Activated naive CD8-positive, alpha-beta T cell treated with anti-CD3 and anti-CD28 coated beads, Interleukin-2, amount 10 ng/mL, durations not matched to agents 7 days and 5 days (primary cell): ENCODE results near the gene SPSB1. TPM values are rescaled to one million over a fixed set of nuclear protein-coding genes. Genes with fewer than 3 reads are reported as not detected.

Experiments
- ATAC-seq: fragments of 150-1000 bp; cut with Tn5 transposase; one replicate; pipeline ENCODE4 v1.10.0; 2021; ENCODE audit warnings: low read depth, moderate library complexity
- POLR2A ChIA-PET: fragments of 350-600 bp; sonication (Branson Sonifier 250); formaldehyde crosslinking; loops from one replicate; lab custom pipeline; 2021; ENCODE audit warnings: antibody characterized with exemption; lab: Charles Lee
- DNase-seq: peaks from one replicate; pipeline ENCODE4 v3.0.0; 2021
- H3K27ac Mint-ChIP-seq: one replicate; pipeline ENCODE4 v1.8.0; 2022; ENCODE audit warnings: mild to moderate bottlenecking, mixed read lengths
- H3K27me3 Mint-ChIP-seq: one replicate; pipeline ENCODE4 v1.8.0; 2022; ENCODE audit warnings: mild to moderate bottlenecking, moderate library complexity, mixed read lengths
- H3K36me3 Mint-ChIP-seq: one replicate; pipeline ENCODE4 v1.8.0; 2021; ENCODE audit warnings: mild to moderate bottlenecking, mixed read lengths
- H3K4me1 Mint-ChIP-seq: one replicate; pipeline ENCODE4 v1.8.0; 2021; ENCODE audit warnings: mixed read lengths
- H3K4me3 Mint-ChIP-seq: one replicate; pipeline ENCODE4 v1.8.0; 2022; ENCODE audit warnings: mild to moderate bottlenecking, moderate library complexity, mixed read lengths
- H3K9me3 Mint-ChIP-seq: one replicate; pipeline ENCODE4 v1.8.0; 2021; ENCODE audit warnings: mixed read lengths
- total RNA-seq, 2 experiments: library from RNA; stranded (reverse); gene quantifications; one replicate each; pipeline ENCODE4 v1.2.3, GENCODE V29; 2021

SPSB1 gene
- total RNA-seq, 2 experiments from 2014 or later = 1.6 TPM

DNA sequence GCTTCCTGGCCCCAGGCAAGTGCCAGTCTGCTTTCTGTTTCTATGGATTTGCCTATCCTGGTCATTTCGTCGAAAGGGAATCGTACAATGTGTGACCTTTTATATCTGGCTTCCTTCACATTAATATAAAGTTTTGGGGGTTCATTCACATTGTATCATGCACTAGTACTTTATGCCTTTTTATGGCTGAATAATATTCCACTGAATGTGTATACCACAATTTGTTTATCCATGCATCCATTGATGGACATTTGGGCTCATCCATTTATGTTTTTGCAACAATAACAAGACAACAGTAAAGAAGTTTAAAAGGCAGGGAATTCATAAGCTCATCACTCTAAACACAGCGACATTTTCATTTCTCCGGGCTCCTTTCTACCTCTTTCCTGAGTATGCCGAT lies 50.6 kb downstream of the SPSB1 start:
- H3K4me1 Mint-ChIP-seq = no peaks in the 10 kb centered on the region
- no peak overlapping the region for H3K4me3 Mint-ChIP-seq
- H3K27me3 Mint-ChIP-seq = peaks cover 4% of the 10 kb centered on the region
- H3K9me3 Mint-ChIP-seq = no peaks in the 10 kb centered on the region
- no peaks in the 10 kb centered on the region for H3K36me3 Mint-ChIP-seq
- POLR2A ChIA-PET = no interaction called here
- H3K27ac Mint-ChIP-seq = no peak overlapping the region
- no peak for ATAC-seq
- DNase-seq = no peak

DNA sequence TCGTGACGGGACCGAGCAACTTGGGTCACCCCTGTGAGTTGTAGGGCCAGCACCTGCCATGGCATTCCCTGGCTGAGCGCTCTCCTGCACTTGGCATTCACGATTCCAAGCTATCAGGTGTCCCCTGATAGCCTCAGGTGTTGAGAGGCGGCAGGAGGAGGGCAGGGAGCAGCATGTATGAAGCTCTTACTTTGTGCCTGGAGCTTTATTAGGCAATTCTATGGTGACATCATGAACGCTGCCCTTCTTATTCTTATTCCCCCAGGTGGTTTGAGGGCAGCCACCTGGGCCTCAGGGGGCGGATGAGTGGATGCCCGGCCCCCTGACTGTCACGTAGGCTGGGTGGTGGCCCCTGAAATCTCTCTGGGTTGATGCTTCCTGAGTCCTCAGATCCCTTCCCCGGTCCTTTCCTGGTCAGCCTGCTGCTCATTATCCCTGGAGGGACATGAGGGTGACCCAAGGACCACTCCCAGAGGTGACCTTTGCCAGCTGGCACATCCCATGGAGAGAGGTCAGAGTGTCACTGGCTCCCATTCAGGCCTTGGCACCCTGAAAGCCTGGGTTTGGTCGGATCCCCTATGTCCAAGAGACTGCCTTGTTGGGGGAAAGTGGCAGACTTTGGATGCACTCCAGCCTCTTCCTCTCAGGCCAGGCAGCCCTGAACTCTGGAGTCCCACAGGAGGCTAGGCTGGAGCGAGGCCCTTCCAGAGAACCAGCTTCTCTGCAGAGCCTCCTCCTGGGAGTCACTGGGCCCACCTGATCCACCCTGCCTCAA lies 51.9 kb downstream of the SPSB1 start:
- Mint-ChIP-seq H3K27ac (no peak overlapping the region), H3K9me3 (no peaks in the 10 kb centered on the region), H3K27me3 (peaks cover 4% of the 10 kb centered on the region), H3K4me1 (no peaks in the 10 kb centered on the region), H3K4me3 (no peak overlapping the region), H3K36me3 (no peaks in the 10 kb centered on the region)
- no peak for DNase-seq
- ATAC-seq = no peak
- POLR2A ChIA-PET = no interaction called here

DNA sequence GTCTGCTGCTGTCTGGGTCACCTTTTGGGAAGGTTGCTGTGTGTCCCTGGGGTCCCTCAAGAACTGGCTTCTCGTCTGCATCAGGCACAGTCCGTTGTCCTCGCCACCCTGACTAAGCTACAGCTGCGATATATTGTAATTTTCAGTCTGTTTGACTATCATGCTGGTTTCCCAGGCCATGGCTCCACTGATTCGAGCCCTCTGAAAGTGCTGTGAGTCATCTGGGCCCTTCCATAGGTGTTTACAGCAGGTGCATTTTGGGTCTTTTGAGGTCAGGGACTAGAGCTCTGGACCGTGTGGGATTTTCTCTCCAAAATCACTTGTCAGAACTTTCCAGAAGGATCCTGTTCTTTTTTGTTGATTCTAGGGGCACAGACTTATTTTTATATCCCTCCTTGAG lies 52.8 kb downstream of the SPSB1 start:
- ATAC-seq = no peak
- Mint-ChIP-seq H3K27me3 (peaks cover 4% of the 10 kb centered on the region), H3K4me1 (peaks cover 2% of the 10 kb centered on the region), H3K9me3 (no peaks in the 10 kb centered on the region), H3K4me3 (no peak overlapping the region), H3K27ac (no peak overlapping the region), H3K36me3 (no peaks in the 10 kb centered on the region)
- no peak for DNase-seq
- POLR2A ChIA-PET = no interaction called here

DNA sequence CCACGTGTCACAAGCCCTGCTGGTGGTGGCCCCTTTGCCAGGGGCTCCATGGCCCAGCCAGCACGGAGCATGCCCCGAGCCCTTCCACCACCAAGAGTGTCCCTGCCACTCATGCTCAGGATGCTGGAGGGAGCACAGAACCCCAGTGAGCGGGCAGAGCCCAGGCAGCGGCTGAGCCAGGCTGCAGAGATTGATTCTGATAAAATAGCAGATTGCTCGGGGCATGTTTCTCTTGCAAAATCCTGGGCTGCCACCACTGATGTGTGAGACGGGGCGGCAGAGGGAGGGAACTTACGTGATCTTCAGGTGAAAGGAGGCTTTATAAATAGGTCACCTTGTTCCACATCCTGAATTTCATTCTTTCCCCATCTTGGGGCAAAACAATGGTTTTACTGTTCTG lies 53.2 kb downstream of the SPSB1 start:
- POLR2A ChIA-PET = no interaction called here
- H3K4me3 Mint-ChIP-seq = no peak overlapping the region
- H3K9me3 Mint-ChIP-seq = no peaks in the 10 kb centered on the region
- no peak overlapping the region for H3K27ac Mint-ChIP-seq
- no peak for DNase-seq
- ATAC-seq = no peak
- H3K27me3 Mint-ChIP-seq = peaks cover 4% of the 10 kb centered on the region
- peaks cover 2% of the 10 kb centered on the region for H3K4me1 Mint-ChIP-seq
- no peaks in the 10 kb centered on the region for H3K36me3 Mint-ChIP-seq

DNA sequence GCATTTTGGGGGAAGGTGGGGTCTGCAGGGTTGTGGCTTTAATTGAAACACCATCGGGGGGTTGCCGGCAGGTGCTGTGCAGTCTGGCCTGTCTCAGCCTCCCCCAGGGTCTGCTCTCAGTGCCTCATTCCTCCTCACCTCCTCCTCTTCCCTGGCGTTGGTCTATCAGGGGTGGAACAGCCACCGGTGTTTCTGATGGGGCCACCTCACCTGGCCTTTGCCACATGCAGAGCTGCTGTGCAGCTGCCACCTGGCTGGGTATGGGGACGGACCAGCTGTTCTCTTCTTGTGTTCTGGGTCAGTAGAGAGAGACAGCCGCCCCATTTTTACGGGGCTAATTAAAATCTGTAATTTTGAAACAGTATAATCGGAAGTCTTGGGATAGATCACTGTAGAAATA lies 53.9 kb downstream of the SPSB1 start:
- peaks cover 4% of the 10 kb centered on the region for H3K27me3 Mint-ChIP-seq
- peaks cover 2% of the 10 kb centered on the region for H3K4me1 Mint-ChIP-seq
- DNase-seq = no peak

DNA sequence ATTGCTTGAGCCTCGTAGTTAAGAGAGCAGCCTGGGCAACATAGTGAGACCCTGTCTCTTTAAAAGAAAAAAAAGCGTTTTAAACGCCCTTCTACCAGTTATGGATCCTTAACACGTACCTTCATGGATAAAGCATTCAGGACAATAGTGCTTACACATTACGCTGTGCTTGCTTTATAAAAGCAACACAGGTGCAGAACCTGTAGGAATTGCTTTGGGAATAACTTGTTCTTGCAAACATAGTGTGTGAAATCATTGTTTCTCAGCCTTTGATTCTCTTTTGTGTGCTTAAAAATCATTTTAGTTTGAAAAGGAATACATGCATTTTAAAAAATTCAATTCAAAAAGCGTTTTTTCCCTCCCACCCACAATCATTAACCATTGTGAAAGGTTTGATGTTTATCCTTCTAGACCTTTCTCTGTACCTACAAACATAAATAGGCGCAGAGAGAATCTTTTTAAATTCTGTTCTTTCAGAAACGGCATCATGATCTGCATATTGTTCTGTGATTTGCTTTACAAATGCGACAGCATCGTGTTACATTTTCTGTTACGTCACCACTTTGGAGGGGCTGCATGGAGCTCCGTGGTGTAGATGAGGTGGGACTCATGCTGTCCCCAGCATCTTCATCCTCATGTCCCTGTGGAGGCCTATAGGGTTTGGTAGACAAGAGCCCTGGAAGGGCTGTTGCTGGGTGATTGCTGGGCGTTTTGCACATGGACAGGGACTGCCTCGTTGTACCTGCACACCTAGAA lies 54.6 kb downstream of the SPSB1 start:
- Mint-ChIP-seq H3K27ac (no peak overlapping the region), H3K4me1 (peaks cover 2% of the 10 kb centered on the region), H3K9me3 (no peaks in the 10 kb centered on the region), H3K4me3 (no peak overlapping the region), H3K27me3 (peaks cover 4% of the 10 kb centered on the region), H3K36me3 (no peaks in the 10 kb centered on the region)
- no peak for ATAC-seq
- POLR2A ChIA-PET = no interaction called here
- no peak for DNase-seq

More for the DNA sequence above, 53.9 kb downstream of the SPSB1 start:
- no peak overlapping the region for H3K4me3 Mint-ChIP-seq
- no peak for ATAC-seq
- H3K27ac Mint-ChIP-seq = no peak overlapping the region
- no peaks in the 10 kb centered on the region for H3K9me3 Mint-ChIP-seq
- no peaks in the 10 kb centered on the region for H3K36me3 Mint-ChIP-seq
- POLR2A ChIA-PET = no interaction called here

DNA sequence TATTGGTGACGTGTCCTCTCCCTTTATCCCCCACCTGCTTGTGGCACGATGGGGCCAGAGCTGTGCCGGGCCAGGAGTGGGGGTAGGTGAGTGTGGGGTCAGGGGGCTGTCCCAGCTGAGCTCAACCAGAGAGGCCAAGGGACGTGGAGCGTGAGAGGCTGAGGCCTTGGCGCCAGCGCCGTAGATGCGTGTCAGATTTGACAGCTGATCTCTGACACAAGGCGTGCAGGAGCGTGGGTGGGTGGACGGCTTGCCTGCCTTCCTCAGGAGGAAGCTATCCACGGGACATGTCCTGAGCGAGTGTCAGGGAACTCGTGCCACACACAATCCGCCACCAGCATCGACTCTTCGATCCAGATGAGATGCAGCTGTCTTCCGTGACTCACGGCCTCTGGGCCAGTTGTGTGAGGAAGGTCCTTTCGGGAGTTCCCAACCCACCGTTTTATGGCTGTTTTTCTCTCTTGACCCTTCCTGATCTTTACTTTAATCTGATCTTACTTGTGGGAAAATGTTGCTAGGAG lies 56.7 kb downstream of the SPSB1 start:
- POLR2A ChIA-PET = no interaction called here
- H3K4me3 Mint-ChIP-seq = no peak overlapping the region
- no peak overlapping the region for H3K27ac Mint-ChIP-seq
- H3K9me3 Mint-ChIP-seq = no peaks in the 10 kb centered on the region
- H3K36me3 Mint-ChIP-seq = no peaks in the 10 kb centered on the region
- peaks cover 2% of the 10 kb centered on the region for H3K4me1 Mint-ChIP-seq
- no peak for DNase-seq
- ATAC-seq = no peak
- H3K27me3 Mint-ChIP-seq = peaks cover 4% of the 10 kb centered on the region

DNA sequence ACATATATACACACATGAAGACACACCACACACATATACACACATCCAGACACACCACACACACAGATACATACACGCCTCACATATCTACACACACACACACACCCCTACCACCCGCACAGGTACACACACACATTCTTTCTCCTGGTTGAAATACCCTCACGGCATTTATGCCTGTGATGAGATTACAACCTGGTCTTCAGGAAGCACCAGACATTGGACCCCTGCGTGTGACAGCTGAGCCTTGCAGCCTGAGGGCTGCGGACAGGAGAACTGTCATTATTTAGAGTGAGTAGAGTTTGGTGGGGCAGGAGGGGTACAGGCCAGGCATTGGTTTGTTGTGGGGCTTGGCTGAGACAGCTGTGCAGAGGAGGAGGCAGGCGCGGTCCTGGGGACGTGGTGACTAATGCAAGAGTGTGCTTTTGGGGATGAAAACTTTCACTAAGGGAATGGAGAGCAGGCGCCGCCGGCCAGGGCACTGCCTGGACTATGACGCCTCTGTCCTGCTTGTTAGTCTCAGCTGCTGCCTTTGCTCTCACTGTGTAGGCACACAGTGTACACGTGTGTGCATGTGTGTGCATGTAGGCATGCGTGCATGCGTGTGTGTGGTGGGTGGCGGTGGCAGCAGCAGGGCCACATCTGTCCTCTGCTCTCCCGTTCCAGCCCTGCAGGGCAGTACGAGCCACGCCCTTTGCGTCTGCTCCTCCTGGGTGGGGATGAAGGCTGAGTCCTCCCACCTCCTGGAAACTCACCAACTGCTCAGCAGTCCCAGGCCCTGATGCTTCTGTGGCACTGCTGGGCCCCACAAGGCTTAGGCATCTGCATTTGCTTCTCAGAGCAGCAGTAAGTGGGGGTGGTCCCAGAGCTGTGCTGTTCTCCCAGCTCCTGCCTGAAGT lies 57.6 kb downstream of the SPSB1 start:
- no peaks in the 10 kb centered on the region for H3K36me3 Mint-ChIP-seq
- no peak for ATAC-seq
- H3K9me3 Mint-ChIP-seq = no peaks in the 10 kb centered on the region
- no peak overlapping the region for H3K27ac Mint-ChIP-seq
- peaks cover 2% of the 10 kb centered on the region for H3K4me1 Mint-ChIP-seq
- H3K4me3 Mint-ChIP-seq = no peak overlapping the region
- POLR2A ChIA-PET = no interaction called here
- no peak for DNase-seq
- peaks cover 4% of the 10 kb centered on the region for H3K27me3 Mint-ChIP-seq

DNA sequence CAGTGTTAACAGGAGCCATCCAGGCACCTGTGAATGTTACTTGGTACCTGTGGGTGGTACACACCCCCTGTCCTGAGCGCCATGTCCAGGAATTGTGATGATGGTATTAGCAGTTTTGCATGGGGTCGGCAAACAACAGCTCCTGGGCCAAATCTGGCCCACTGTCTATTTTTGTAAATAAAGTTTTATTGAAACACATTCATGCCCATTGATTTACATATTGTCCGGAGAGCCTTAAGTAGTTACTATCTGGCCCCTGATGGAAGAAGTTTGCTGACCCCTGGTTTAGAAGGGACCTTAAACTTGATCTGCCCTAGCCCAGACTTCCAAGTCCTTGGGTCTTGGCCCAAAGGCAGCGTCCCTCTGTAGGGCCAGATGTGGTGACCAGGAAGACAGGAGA lies 58.3 kb downstream of the SPSB1 start:
- POLR2A ChIA-PET = interaction anchor here (0.6 kb wide), 1 partner anchor 33 kb away, joined by 3 read pairs; no protein-coding TSS in a partner anchor
- Mint-ChIP-seq H3K27ac (no peak overlapping the region), H3K9me3 (no peaks in the 10 kb centered on the region), H3K4me3 (no peak overlapping the region), H3K36me3 (no peaks in the 10 kb centered on the region), H3K27me3 (no peaks in the 10 kb centered on the region), H3K4me1 (peaks cover 2% of the 10 kb centered on the region)
- no peak for DNase-seq
- ATAC-seq = no peak

DNA sequence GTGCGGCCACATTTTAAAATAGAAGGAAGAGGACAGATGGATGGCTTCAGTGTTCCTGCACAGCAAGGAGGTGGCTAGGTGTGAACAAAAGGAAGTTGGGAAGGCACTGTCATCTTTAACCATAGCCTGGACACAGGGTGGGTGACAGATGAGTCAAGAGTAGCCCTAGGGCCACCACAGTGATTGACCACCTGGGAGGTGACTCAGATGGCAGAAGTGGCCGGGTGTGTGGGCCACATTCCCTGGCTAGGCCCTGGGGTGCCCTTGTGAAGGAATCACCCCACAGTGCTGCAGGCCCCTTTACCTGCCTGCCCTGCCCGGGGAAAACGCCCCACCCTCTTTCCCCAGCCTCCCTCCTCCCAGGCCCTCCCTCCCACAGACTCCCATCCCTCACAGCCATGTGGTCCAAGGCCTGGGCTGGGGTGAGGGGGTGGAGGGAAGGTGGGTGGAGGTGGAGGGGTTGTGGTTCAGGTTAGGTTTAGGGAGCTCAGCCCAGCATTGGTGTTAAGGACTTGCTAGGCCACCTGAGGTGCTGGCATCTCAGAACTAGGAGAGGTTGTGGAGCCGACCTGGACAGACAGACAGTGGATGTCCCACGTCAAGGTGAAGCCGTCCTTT lies 59.1 kb downstream of the SPSB1 start:
- no peak overlapping the region for H3K4me3 Mint-ChIP-seq
- ATAC-seq (no peak), DNase-seq (no peak)
- no peaks in the 10 kb centered on the region for H3K9me3 Mint-ChIP-seq
- peaks cover 2% of the 10 kb centered on the region for H3K4me1 Mint-ChIP-seq
- POLR2A ChIA-PET = no interaction called here
- H3K27me3 Mint-ChIP-seq = no peaks in the 10 kb centered on the region
- H3K27ac Mint-ChIP-seq = no peak overlapping the region
- no peaks in the 10 kb centered on the region for H3K36me3 Mint-ChIP-seq

DNA sequence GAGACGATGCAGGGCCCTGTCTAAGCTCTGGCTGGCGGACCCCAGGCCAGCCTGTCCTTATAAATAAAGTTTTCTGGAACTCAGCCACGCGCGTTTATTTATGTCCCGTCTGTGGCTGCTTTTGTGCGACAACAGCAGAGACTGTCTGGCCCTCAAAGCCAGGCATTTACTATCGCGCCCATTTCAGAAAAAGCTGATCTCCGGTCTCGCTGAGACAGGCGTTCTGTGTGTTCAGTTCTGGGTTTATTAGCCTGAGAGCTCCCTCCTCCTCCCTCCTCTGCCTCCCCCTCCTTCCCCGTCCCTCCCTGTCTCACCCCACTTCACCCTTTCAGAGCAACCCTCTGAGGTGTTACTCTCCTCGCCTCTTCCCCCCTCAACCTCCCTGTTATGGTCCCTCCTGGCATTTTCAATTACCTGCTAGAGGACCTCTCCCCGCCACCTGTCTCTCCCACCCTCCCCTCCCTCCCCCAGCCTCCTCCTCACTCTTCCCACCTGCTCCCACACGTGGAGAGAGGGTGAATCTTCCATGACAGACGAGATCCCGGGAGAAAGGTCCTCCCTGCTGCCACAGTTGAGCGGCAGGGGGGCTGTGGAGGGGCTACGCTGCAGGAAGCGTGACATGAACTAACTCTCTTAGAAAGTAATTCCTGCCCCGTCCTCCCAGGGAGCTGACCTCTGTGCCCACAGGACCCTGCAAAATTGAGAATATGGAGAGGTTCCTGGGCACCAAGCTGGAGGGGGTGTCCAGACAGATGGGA lies 59.9 kb downstream of the SPSB1 start:
- DNase-seq (no peak), ATAC-seq (no peak)
- Mint-ChIP-seq H3K36me3 (no peaks in the 10 kb centered on the region), H3K4me1 (peaks cover 2% of the 10 kb centered on the region), H3K27me3 (no peaks in the 10 kb centered on the region), H3K9me3 (no peaks in the 10 kb centered on the region), H3K27ac (no peak overlapping the region), H3K4me3 (no peak overlapping the region)
- POLR2A ChIA-PET = no interaction called here

DNA sequence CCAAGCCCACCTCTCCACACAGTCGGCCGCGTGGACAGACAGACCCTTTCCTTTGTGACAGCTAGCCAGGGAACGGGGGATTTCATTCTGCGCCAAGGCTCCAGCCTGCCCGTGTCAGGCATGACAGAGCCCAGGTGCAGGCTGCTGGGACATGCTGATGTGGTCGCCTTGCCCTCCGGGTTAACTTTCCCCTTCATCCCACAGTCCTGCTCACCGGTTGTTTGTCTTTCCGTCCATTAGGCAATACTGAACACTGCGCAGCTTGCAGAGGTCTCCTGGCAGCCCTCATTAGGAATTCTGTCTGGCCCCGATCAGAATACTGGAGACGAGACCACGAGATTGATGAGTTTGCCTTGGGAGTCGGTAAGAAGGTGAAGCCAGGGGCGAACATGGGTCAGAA lies 62.8 kb downstream of the SPSB1 start:
- POLR2A ChIA-PET = no interaction called here
- DNase-seq (no peak), ATAC-seq (no peak)
- no peaks in the 10 kb centered on the region for H3K36me3 Mint-ChIP-seq
- H3K27me3 Mint-ChIP-seq = no peaks in the 10 kb centered on the region
- no peak overlapping the region for H3K27ac Mint-ChIP-seq
- no peak overlapping the region for H3K4me3 Mint-ChIP-seq
- H3K9me3 Mint-ChIP-seq = no peaks in the 10 kb centered on the region
- no peaks in the 10 kb centered on the region for H3K4me1 Mint-ChIP-seq
